A549 (cell line): Measurements from ENCODE around the gene SRSF10. TPM values are rescaled to one million over a fixed set of nuclear protein-coding genes. Genes with fewer than 3 reads are reported as not detected.

Experiments
- ATAC-seq, 2 experiments: fragments of 200-7000 bp in 1 of 2; fragments of >200 bp in 1 of 2; cut with Nextera tagmentation in 1 of 2; cut with Tn5 transposase in 1 of 2; 3 replicates each; pipeline versions ENCODE4 v1.8.0 to v1.9.1; 2018 to 2020; ENCODE audit warnings: mild to moderate bottlenecking in 1 of 2, moderate library complexity in 1 of 2
- CTCF ChIA-PET: fragments of 300-600 bp; sonication (Branson Sonifier 250); formaldehyde crosslinking; extraction: SDS; loops from one replicate; lab custom pipeline; 2021; ENCODE audit warnings: antibody characterized with exemption, inconsistent platforms; lab: Yijun Ruan, JAX
- POLR2A ChIA-PET: fragments of 350-600 bp; formaldehyde crosslinking; extraction: SDS; loops from one replicate; lab custom pipeline; 2021; ENCODE audit warnings: antibody characterized with exemption, inconsistent platforms; lab: Yijun Ruan, JAX
- DNase-seq, 2 experiments: peaks; one replicate each; pipeline versions ENCODE4 v3.0.0 to v3.0.0-alpha.2; 2011 to 2016; ENCODE audit warnings: low read depth in 1 of 2, low spot score in 1 of 2
- FAIRE-seq: peaks from 2 replicates; lab custom pipeline; 2011; peaks lifted over from hg19 to GRCh38; lab: Jason Lieb, UNC
- H3K27ac ChIP-seq, 2 experiments: fragments of >200 bp; sonication (Bioruptor Twin); formaldehyde crosslinking; 3 replicates each; pipeline ENCODE4 v1.5.1; 2016 to 2017
- H3K4me1 ChIP-seq: fragments of >200 bp; sonication (Bioruptor Twin); formaldehyde crosslinking; 3 replicates; pipeline ENCODE4 v1.6.1; 2016
- H3K4me2 ChIP-seq: fragments of >200 bp; sonication (Bioruptor Twin); formaldehyde crosslinking; 3 replicates; pipeline ENCODE4 v1.6.1; 2016
- H3K4me3 ChIP-seq: fragments of >200 bp; sonication (Bioruptor Twin); formaldehyde crosslinking; 3 replicates; pipeline ENCODE4 v1.5.1; 2016
- H3K9me3 ChIP-seq: fragments of >200 bp; sonication (Bioruptor Twin); formaldehyde crosslinking; 3 replicates; pipeline ENCODE4 v1.6.1; 2016
- BHLHE40 ChIP-seq: IDR thresholded peaks from 2 replicates; pipeline ENCODE4 v1.6.1; 2012; ENCODE audit warnings: low read depth, low read length, inconsistent platforms
- CEBPB ChIP-seq, 2 experiments: fragments of >200 bp in 1 of 2; sonication (Bioruptor Twin) in 1 of 2; formaldehyde crosslinking in 1 of 2; IDR thresholded peaks; 2 replicates each; pipeline ENCODE4 v1.6.1; 2012 to 2016
- CHD4 ChIP-seq: fragments of 200-600 bp; sonication (generic); IDR thresholded peaks from 2 replicates; pipeline ENCODE4 v1.6.1; 2016; ENCODE audit warnings: antibody characterized with exemption, mild to moderate bottlenecking, borderline replicate concordance
- EHMT2 ChIP-seq: fragments of 200-600 bp; sonication (generic); IDR thresholded peaks from 2 replicates; pipeline ENCODE4 v1.6.1; 2016; ENCODE audit warnings: antibody characterized with exemption, low read depth, mild to moderate bottlenecking, moderate library complexity
- EP300 ChIP-seq, 2 experiments: fragments of >200 bp; sonication (Bioruptor Twin); formaldehyde crosslinking; IDR thresholded peaks; 2 replicates in 1 of 2; 3 replicates in 1 of 2; pipeline ENCODE4 v1.6.1; 2016 to 2017
- ESRRA ChIP-seq: fragments of 150-350 bp; IDR thresholded peaks from 2 replicates; pipeline ENCODE4 v1.6.1; 2014; ENCODE audit warnings: mild to moderate bottlenecking, low read length, borderline replicate concordance
- FOXS1 ChIP-seq: fragments of 250-450 bp; sonication (Bioruptor Pico); IDR thresholded peaks from 2 replicates; pipeline ENCODE4 v1.5.0; 2020; ENCODE audit warnings: mild to moderate bottlenecking, moderate library complexity
- GATA3 ChIP-seq: IDR thresholded peaks from 2 replicates; pipeline ENCODE4 v1.6.1; 2012; ENCODE audit warnings: borderline replicate concordance
- HEYL ChIP-seq: fragments of 250-450 bp; sonication (Bioruptor Pico); IDR thresholded peaks from 2 replicates; pipeline ENCODE4 v1.8.0; 2021; ENCODE audit warnings: mild to moderate bottlenecking, moderate library complexity
- HMGXB4 ChIP-seq: fragments of 250-450 bp; sonication (Bioruptor Pico); IDR thresholded peaks from 2 replicates; pipeline ENCODE4 v1.5.0; 2021; ENCODE audit warnings: mild to moderate bottlenecking, moderate library complexity, borderline replicate concordance
- HOXA7 ChIP-seq: fragments of 250-450 bp; sonication (Bioruptor Pico); IDR thresholded peaks from 2 replicates; pipeline ENCODE4 v1.5.0; 2020; ENCODE audit warnings: mild to moderate bottlenecking, moderate library complexity
- JUN ChIP-seq, 2 experiments: fragments of >200 bp; sonication (Bioruptor Twin); formaldehyde crosslinking; IDR thresholded peaks; 2 replicates in 1 of 2; 3 replicates in 1 of 2; pipeline ENCODE4 v1.6.1; 2016 to 2017
- KDM1A ChIP-seq: fragments of 200-600 bp; sonication (generic); IDR thresholded peaks from 2 replicates; pipeline ENCODE4 v1.6.1; 2016; ENCODE audit warnings: low read depth, mild to moderate bottlenecking
- KDM5A ChIP-seq: fragments of 200-600 bp; sonication (generic); IDR thresholded peaks from 2 replicates; pipeline ENCODE4 v1.6.1; 2016; ENCODE audit warnings: antibody characterized with exemption, mild to moderate bottlenecking
- MAFK ChIP-seq: fragments of 450-650 bp; IDR thresholded peaks from 2 replicates; pipeline ENCODE4 v1.6.1; 2014; ENCODE audit not compliant: partially characterized antibody
- MAZ ChIP-seq: fragments of 150-350 bp; IDR thresholded peaks from 2 replicates; pipeline ENCODE4 v1.6.1; 2014; ENCODE audit warnings: antibody characterized with exemption, low read depth, low read length, borderline replicate concordance
- NFE2L2 ChIP-seq: fragments of 150-350 bp; conservative IDR thresholded peaks from 2 replicates; pipeline ENCODE4 v1.6.1; 2014; ENCODE audit warnings: low read length
- NPAS2 ChIP-seq: fragments of 250-450 bp; sonication (Bioruptor Pico); IDR thresholded peaks from 2 replicates; pipeline ENCODE4 v1.8.0; 2022; ENCODE audit warnings: mild to moderate bottlenecking, moderate library complexity, borderline replicate concordance
- NR3C1 ChIP-seq: fragments of >200 bp; sonication (Bioruptor Twin); formaldehyde crosslinking; IDR thresholded peaks from 3 replicates; pipeline ENCODE4 v1.6.1; 2017
- PHF8 ChIP-seq: fragments of 200-600 bp; sonication (generic); IDR thresholded peaks from 2 replicates; pipeline ENCODE4 v1.6.1; 2016; ENCODE audit warnings: low read depth, mild to moderate bottlenecking, antibody characterized with exemption, moderate library complexity, borderline replicate concordance
- POLR2A ChIP-seq: IDR thresholded peaks from 2 replicates; pipeline ENCODE4 v1.6.1; 2012; ENCODE audit warnings: mild to moderate bottlenecking, low read length
- POLR2AphosphoS2 ChIP-seq: conservative IDR thresholded peaks from 2 replicates; pipeline ENCODE4 v1.6.1; 2012; ENCODE audit warnings: low read length, improper control_type of control experiment, inconsistent platforms
- RAD21 ChIP-seq, 2 experiments: fragments of >200 bp in 1 of 2; sonication (Bioruptor Twin) in 1 of 2; formaldehyde crosslinking in 1 of 2; IDR thresholded peaks in 1 of 2; conservative IDR thresholded peaks in 1 of 2; 2 replicates in 1 of 2; 3 replicates in 1 of 2; pipeline ENCODE4 v1.6.1; 2012 to 2018; ENCODE audit warnings: inconsistent platforms in 1 of 2
- RARB ChIP-seq: fragments of 250-450 bp; sonication (Bioruptor Pico); IDR thresholded peaks from 2 replicates; pipeline ENCODE4 v1.8.0; 2021; ENCODE audit warnings: mild to moderate bottlenecking, moderate library complexity
- RCOR1 ChIP-seq: fragments of 150-350 bp; IDR thresholded peaks from 2 replicates; pipeline ENCODE4 v1.6.1; 2014; ENCODE audit warnings: antibody characterized with exemption, low read length, low read depth
- TP53 ChIP-seq: fragments of 250-450 bp; sonication (Bioruptor Pico); IDR thresholded peaks from 2 replicates; pipeline ENCODE4 v1.5.0; 2021; ENCODE audit warnings: mild to moderate bottlenecking, moderate library complexity
- ZC3H11A ChIP-seq: fragments of 450-650 bp; IDR thresholded peaks from 2 replicates; pipeline ENCODE4 v1.6.1; 2014; ENCODE audit warnings: antibody characterized with exemption, mild to moderate bottlenecking
- WGBS: methylation state at CpG from one replicate; pipeline ENCODE4 v1.1.6; 2017; ENCODE audit errors: missing lambda C conversion rate; 5-methylcytosine and 5-hydroxymethylcytosine counted together
- polyA plus RNA-seq, 4 experiments: library from polyadenylated mRNA; depleted of rRNA in 3 of 4; stranded (reverse); fragments of >200 nt; fragmentation: RNase III in 1 of 4; extraction: RNeasy Plus Mini Kit Qiagen cat#74134 plus additional on column Dnase treatment in 1 of 4; gene quantifications; 2 replicates in 3 of 4; 3 replicates in 1 of 4; pipeline ENCODE4 v1.2.3, GENCODE V29; 2011 to 2017
- TF ChIP-seq, protein P1 (sequence below): fragments of >200 bp; sonication (Bioruptor Twin); formaldehyde crosslinking; IDR thresholded peaks from 3 replicates; pipeline ENCODE4 v1.5.1; 2016
- TF ChIP-seq, protein P2 (sequence below): IDR thresholded peaks from 2 replicates; pipeline ENCODE4 v1.6.1; 2012
- TF ChIP-seq, protein P3 (sequence below): IDR thresholded peaks from 2 replicates; pipeline ENCODE4 v1.6.1; 2012; ENCODE audit warnings: low read depth, borderline replicate concordance
- TF ChIP-seq, protein P4 (sequence below): IDR thresholded peaks from 2 replicates; pipeline ENCODE4 v1.6.1; 2012
- TF ChIP-seq, protein P5 (sequence below): fragments of 250-450 bp; sonication (Bioruptor Pico); IDR thresholded peaks from 2 replicates; pipeline ENCODE4 v1.5.0; 2020; ENCODE audit warnings: low read depth, mild to moderate bottlenecking, moderate library complexity
- TF ChIP-seq, protein P6 (sequence below): fragments of 150-350 bp; IDR thresholded peaks from 2 replicates; pipeline ENCODE4 v1.6.1; 2014; ENCODE audit warnings: low read depth, mild to moderate bottlenecking, low read length

SRSF10 gene
- polyA plus RNA-seq, 2 of the 4 experiments (the other 2 are of a cell fraction): 141 to 180 TPM

- Histone ChIP-seq H3K4me1 (peaks cover 39% of the 10 kb centered on the region), H3K4me3 (peak overlapping the region; percentile 92), H3K9me3 (no peaks in the 10 kb centered on the region), H3K27ac (peak overlapping the region; percentile 97 to 100), H3K4me2 (peak overlapping the region; percentile 91)
- DNase-seq (peak; percentile 53 to 86), ATAC-seq (peak; percentile 76 to 77), FAIRE-seq (no peak)
- ChIA-PET CTCF (interaction anchor here (2.1 kb wide), 1 partner anchor 10 kb away, joined by 8 read pairs; no protein-coding TSS in a partner anchor), POLR2A (interaction anchor here (1.3 to 1.9 kb wide), 3 partner anchors 7 to 87 kb away, joined by 4 to 6 read pairs (median 4); no protein-coding TSS in a partner anchor)
- no peak for TF ChIP-seq CEBPB (IDR thresholded peaks at IDR 0.05)
- TF ChIP-seq, protein P1, sequence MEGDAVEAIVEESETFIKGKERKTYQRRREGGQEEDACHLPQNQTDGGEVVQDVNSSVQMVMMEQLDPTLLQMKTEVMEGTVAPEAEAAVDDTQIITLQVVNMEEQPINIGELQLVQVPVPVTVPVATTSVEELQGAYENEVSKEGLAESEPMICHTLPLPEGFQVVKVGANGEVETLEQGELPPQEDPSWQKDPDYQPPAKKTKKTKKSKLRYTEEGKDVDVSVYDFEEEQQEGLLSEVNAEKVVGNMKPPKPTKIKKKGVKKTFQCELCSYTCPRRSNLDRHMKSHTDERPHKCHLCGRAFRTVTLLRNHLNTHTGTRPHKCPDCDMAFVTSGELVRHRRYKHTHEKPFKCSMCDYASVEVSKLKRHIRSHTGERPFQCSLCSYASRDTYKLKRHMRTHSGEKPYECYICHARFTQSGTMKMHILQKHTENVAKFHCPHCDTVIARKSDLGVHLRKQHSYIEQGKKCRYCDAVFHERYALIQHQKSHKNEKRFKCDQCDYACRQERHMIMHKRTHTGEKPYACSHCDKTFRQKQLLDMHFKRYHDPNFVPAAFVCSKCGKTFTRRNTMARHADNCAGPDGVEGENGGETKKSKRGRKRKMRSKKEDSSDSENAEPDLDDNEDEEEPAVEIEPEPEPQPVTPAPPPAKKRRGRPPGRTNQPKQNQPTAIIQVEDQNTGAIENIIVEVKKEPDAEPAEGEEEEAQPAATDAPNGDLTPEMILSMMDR: no peak
- TF ChIP-seq ESRRA: no peak
- TF ChIP-seq, protein P2, sequence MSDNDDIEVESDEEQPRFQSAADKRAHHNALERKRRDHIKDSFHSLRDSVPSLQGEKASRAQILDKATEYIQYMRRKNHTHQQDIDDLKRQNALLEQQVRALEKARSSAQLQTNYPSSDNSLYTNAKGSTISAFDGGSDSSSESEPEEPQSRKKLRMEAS: peak; percentile 73
- no peak for TF ChIP-seq HOXA7 (CRISPR knock-in tag)
- TF ChIP-seq FOXS1 (CRISPR knock-in tag): no peak
- TF ChIP-seq, protein P3, sequence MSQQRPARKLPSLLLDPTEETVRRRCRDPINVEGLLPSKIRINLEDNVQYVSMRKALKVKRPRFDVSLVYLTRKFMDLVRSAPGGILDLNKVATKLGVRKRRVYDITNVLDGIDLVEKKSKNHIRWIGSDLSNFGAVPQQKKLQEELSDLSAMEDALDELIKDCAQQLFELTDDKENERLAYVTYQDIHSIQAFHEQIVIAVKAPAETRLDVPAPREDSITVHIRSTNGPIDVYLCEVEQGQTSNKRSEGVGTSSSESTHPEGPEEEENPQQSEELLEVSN: peak; percentile 60; the same call in 1 of the 2 replicates
- TF ChIP-seq MAFK: no peak
- no peak for TF ChIP-seq NR3C1
- TF ChIP-seq GATA3: no peak
- TF ChIP-seq EP300 (IDR thresholded peaks at IDR 0.05): no peak
- no peak for TF ChIP-seq RARB (CRISPR knock-in tag)
- TF ChIP-seq, protein P4, sequence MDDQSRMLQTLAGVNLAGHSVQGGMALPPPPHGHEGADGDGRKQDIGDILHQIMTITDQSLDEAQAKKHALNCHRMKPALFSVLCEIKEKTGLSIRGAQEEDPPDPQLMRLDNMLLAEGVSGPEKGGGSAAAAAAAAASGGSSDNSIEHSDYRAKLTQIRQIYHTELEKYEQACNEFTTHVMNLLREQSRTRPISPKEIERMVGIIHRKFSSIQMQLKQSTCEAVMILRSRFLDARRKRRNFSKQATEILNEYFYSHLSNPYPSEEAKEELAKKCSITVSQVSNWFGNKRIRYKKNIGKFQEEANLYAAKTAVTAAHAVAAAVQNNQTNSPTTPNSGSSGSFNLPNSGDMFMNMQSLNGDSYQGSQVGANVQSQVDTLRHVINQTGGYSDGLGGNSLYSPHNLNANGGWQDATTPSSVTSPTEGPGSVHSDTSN: 0 out of 2 replicates have a peak, but pooled peaks have one; percentile 7
- TF ChIP-seq POLR2A: peak; percentile 20; the same call in 1 of the 2 replicates
- TF ChIP-seq KDM5A: no peak
- TF ChIP-seq, protein P5, sequence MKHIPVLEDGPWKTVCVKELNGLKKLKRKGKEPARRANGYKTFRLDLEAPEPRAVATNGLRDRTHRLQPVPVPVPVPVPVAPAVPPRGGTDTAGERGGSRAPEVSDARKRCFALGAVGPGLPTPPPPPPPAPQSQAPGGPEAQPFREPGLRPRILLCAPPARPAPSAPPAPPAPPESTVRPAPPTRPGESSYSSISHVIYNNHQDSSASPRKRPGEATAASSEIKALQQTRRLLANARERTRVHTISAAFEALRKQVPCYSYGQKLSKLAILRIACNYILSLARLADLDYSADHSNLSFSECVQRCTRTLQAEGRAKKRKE (CRISPR knock-in tag): no peak
- TF ChIP-seq ZC3H11A: no peak
- TF ChIP-seq JUN (IDR thresholded peaks at IDR 0.05): no peak
- no peak for TF ChIP-seq NFE2L2
- 0 out of 5 replicates have a peak, but pooled peaks of 1 of the 2 experiments have one; percentile 8 for TF ChIP-seq RAD21 (conservative IDR thresholded peaks at IDR 0.05 in 1 of 2, IDR thresholded peaks at IDR 0.05 in 1 of 2)
- TF ChIP-seq NPAS2 (CRISPR knock-in tag): no peak
- TF ChIP-seq PHF8: no peak
- TF ChIP-seq HMGXB4 (CRISPR knock-in tag): no peak
- no peak for TF ChIP-seq BHLHE40
- no peak for TF ChIP-seq MAZ
- TF ChIP-seq, protein P6, sequence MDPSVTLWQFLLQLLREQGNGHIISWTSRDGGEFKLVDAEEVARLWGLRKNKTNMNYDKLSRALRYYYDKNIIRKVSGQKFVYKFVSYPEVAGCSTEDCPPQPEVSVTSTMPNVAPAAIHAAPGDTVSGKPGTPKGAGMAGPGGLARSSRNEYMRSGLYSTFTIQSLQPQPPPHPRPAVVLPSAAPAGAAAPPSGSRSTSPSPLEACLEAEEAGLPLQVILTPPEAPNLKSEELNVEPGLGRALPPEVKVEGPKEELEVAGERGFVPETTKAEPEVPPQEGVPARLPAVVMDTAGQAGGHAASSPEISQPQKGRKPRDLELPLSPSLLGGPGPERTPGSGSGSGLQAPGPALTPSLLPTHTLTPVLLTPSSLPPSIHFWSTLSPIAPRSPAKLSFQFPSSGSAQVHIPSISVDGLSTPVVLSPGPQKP: no peak
- no peak for TF ChIP-seq RCOR1
- TF ChIP-seq EHMT2: no peak
- TF ChIP-seq TP53 (CRISPR knock-in tag): no peak
- no peak for TF ChIP-seq KDM1A
- TF ChIP-seq HEYL (CRISPR knock-in tag): no peak
- no peak for TF ChIP-seq CHD4
- no peak for TF ChIP-seq POLR2AphosphoS2
- WGBS: 11% methylated on average over 14 of the region's 30 CpGs
These were observed 21.2 kb downstream of the SRSF10 start for GRCh38 chr1:23958810-23959460.
